ENCODE measurements around the gene EPN2.

The EPN2 gene

GRCh38 chr17:19239544-19239943 lies 2.4 kb downstream of the EPN2 start:
- no peak for DNase-seq (ENCODE audit: low read depth)

GRCh38 chr17:19242323-19242722 lies 5.2 kb downstream of the EPN2 start:
- no peak for DNase-seq (ENCODE audit: low read depth)

GRCh38 chr17:19242926-19243325 lies 5.8 kb downstream of the EPN2 start:
- DNase-seq (ENCODE audit: low read depth), result no peak

GRCh38 chr17:19243838-19244237 lies 6.7 kb downstream of the EPN2 start:
- DNase-seq (ENCODE audit: low read depth), result no peak

GRCh38 chr17:19244357-19244756 lies 7.2 kb downstream of the EPN2 start:
- no peak for DNase-seq (ENCODE audit: low read depth)

- DNase-seq (ENCODE audit: low read depth), result no peak
These were observed 7.6 kb downstream of the EPN2 start for GRCh38 chr17:19244781-19245180.

- DNase-seq (ENCODE audit: low read depth), result no peak
These were observed 10.3 kb downstream of the EPN2 start for GRCh38 chr17:19247473-19247872.

GRCh38 chr17:19248151-19248927 lies 11.2 kb downstream of the EPN2 start:
- no peak for DNase-seq (ENCODE audit: low read depth)

GRCh38 chr17:19248928-19249574 lies 11.9 kb downstream of the EPN2 start:
- DNase-seq (ENCODE audit: low read depth), result no peak

GRCh38 chr17:19249681-19250080 lies 12.5 kb downstream of the EPN2 start:
- DNase-seq (ENCODE audit: low read depth), result no peak

- no peak for DNase-seq (ENCODE audit: low read depth)
These were observed 13.4 kb downstream of the EPN2 start for GRCh38 chr17:19250421-19251173.

- DNase-seq (ENCODE audit: low read depth), result no peak
These were observed 15.9 kb downstream of the EPN2 start for GRCh38 chr17:19253112-19253511.

- no peak for DNase-seq (ENCODE audit: low read depth)
These were observed 17.5 kb downstream of the EPN2 start for GRCh38 chr17:19254651-19255050.

GRCh38 chr17:19255279-19255678 lies 18.1 kb downstream of the EPN2 start:
- no peak for DNase-seq (ENCODE audit: low read depth)

GRCh38 chr17:19258371-19258770 lies 21.2 kb downstream of the EPN2 start:
- DNase-seq (ENCODE audit: low read depth), result no peak

GRCh38 chr17:19260958-19261357 lies 23.8 kb downstream of the EPN2 start:
- DNase-seq (ENCODE audit: low read depth), result no peak

- DNase-seq (ENCODE audit: low read depth), result no peak
These were observed 24.3 kb downstream of the EPN2 start for GRCh38 chr17:19261426-19261825.

- no peak for DNase-seq (ENCODE audit: low read depth)
These were observed 25.8 kb downstream of the EPN2 start for GRCh38 chr17:19262650-19263631.

- DNase-seq (ENCODE audit: low read depth), result no peak
These were observed 26.5 kb downstream of the EPN2 start for GRCh38 chr17:19263641-19264051.

- no peak for DNase-seq (ENCODE audit: low read depth)
These were observed 27.1 kb downstream of the EPN2 start for GRCh38 chr17:19264268-19264667.

- DNase-seq (ENCODE audit: low read depth), result no peak
These were observed 27.5 kb downstream of the EPN2 start for GRCh38 chr17:19264681-19265080.

- DNase-seq (ENCODE audit: low read depth), result no peak
These were observed 28.6 kb downstream of the EPN2 start for GRCh38 chr17:19265755-19266154.
